Measurements from ENCODE around the gene DYRK1B.

Gene DYRK1B

DNA sequence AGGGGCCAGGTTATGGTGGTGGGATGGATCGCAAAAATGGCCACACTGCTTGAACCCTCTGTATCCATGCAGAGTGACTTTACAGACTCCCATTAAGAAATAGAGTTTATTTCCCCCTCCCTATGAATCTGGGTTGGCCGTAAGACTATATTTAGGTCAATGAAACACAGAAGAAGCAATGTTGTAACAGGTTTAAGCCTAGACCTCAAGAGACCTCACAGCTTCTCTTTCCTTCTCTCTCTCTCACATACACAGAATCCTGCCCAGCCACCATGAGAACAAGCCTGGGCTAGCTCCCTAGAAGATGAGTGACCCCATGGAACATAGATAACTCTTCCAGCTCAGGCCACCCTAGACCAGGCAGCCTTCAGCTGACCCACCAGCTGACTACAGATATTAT is 33.2 kb upstream of the DYRK1B start:
- DNase-seq (ENCODE audit: low read depth): no peak
- TF ChIP-seq, protein P1, sequence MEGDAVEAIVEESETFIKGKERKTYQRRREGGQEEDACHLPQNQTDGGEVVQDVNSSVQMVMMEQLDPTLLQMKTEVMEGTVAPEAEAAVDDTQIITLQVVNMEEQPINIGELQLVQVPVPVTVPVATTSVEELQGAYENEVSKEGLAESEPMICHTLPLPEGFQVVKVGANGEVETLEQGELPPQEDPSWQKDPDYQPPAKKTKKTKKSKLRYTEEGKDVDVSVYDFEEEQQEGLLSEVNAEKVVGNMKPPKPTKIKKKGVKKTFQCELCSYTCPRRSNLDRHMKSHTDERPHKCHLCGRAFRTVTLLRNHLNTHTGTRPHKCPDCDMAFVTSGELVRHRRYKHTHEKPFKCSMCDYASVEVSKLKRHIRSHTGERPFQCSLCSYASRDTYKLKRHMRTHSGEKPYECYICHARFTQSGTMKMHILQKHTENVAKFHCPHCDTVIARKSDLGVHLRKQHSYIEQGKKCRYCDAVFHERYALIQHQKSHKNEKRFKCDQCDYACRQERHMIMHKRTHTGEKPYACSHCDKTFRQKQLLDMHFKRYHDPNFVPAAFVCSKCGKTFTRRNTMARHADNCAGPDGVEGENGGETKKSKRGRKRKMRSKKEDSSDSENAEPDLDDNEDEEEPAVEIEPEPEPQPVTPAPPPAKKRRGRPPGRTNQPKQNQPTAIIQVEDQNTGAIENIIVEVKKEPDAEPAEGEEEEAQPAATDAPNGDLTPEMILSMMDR (IDR thresholded peaks at IDR 0.05; ENCODE audit: control insufficient read depth, insufficient read depth, low read depth, low read length, missing control alignments): no peak
- no peak overlapping the region for H3K4me3 ChIP-seq (ENCODE audit: control insufficient read depth, low read depth, low read length)

DNA sequence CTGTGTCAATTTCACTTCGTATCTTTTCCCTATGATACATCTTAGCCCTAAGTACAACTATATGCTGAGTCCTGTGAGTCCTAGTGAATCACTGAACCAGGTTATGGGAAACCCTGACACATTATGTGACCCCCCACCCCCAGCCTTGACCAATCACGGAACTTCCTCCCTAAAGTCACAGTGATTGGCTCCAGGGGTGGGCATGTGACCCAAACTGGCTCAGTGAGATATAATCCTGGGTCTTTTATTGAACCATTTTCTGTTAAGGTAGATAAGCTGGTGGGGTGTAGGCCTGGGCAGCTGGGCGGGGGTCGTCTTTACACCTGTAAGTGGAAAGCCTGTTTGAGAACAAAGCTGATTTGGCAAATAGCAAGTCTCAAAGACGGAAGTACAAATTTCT is 32.0 kb upstream of the DYRK1B start:
- no peak overlapping the region for H3K4me3 ChIP-seq (ENCODE audit: control insufficient read depth, low read depth, low read length)
- TF ChIP-seq, protein P1 (IDR thresholded peaks at IDR 0.05; ENCODE audit: control insufficient read depth, insufficient read depth, low read depth, low read length, missing control alignments): no peak
- DNase-seq (ENCODE audit: low read depth): no peak

DNA sequence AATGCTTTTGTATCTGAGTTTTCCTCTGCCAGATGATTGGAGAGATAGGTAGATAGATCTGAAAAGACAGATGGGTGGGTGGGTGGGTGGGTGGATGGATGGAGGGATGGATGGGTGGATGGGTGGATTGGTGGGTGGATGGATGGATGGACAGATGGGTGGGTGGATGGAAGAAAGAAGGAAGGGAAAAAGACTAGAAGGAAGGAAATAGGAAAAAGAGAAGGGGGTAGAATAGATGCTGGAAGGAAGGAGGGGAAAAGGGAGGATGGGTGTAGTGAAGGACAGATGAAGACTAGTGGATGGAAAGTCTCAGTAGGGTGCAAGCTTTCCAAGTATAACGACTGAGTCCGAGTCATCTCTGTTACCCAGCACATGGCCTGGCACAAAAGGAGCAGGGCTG is 31.2 kb upstream of the DYRK1B start:
- no peak overlapping the region for H3K4me3 ChIP-seq (ENCODE audit: control insufficient read depth, low read depth, low read length)
- TF ChIP-seq, protein P1 (IDR thresholded peaks at IDR 0.05; ENCODE audit: control insufficient read depth, insufficient read depth, low read depth, low read length, missing control alignments): no peak
- no peak for DNase-seq (ENCODE audit: low read depth)

DNA sequence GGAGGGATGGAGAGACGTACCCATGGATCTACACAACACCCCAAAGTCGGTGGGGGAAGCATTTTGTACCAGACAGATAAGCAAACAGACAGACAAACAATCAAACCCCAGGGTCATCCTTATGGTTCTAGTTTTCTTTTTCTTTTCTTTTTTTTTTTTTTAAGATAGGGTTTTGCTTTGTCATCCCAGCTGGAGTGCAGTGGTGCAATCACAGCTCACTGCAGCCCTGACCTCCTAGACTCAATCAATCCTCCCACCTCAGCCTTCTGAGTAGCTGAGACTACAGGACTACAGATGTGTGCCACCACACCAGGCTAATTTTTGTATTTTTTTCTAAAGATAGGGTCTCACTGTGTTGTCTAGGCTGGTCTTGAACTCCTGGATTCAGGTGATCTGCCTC is 30.2 kb upstream of the DYRK1B start:
- no peak overlapping the region for H3K4me3 ChIP-seq (ENCODE audit: control insufficient read depth, low read depth, low read length)
- no peak for DNase-seq (ENCODE audit: low read depth)
- TF ChIP-seq, protein P1 (IDR thresholded peaks at IDR 0.05; ENCODE audit: control insufficient read depth, insufficient read depth, low read depth, low read length, missing control alignments): no peak

DNA sequence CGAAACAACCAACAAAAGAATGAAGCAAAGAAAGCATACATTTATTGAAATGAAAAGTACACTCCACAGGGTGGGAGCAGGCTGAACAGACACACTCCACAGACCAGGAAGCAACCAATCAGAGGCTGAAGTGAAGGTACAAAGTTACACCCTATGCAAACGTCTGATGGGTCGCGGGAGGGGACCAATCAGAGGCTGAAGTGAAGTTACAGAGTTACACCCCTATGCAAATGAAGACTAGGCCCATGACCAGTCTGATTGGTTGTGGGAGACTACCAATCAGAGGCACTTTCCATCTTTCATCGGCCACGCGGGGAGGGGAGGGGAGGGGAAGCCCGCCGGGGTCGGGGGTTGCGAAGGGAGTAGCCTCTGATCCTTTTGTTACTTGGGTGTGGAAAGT is 24.6 kb upstream of the DYRK1B start:
- H3K4me3 ChIP-seq (ENCODE audit: control insufficient read depth, low read depth, low read length): no peak overlapping the region
- DNase-seq (ENCODE audit: low read depth): no peak
- TF ChIP-seq, protein P1 (IDR thresholded peaks at IDR 0.05; ENCODE audit: control insufficient read depth, insufficient read depth, low read depth, low read length, missing control alignments): no peak

DNA sequence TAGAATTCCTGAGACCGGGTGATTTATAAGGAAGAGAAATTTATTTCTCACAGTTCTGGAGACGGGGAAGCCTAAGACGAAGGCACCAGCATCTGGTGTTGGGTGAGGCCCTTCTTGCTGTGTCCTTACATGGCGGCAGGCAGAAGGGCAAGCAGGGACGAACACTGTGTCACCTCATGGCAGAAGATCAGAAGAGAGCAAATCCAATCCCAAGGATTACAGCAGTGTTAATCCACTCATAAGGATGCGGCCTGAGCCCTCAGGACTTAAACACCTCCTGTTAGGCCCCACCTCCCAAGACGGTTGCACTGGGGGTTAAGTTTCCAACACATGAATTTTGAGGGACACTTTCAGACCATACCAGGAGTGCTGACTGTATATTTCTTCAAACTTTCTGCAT is 18.9 kb upstream of the DYRK1B start:
- no peak for DNase-seq (ENCODE audit: low read depth)
- TF ChIP-seq, protein P1 (IDR thresholded peaks at IDR 0.05; ENCODE audit: control insufficient read depth, insufficient read depth, low read depth, low read length, missing control alignments): no peak

DNA sequence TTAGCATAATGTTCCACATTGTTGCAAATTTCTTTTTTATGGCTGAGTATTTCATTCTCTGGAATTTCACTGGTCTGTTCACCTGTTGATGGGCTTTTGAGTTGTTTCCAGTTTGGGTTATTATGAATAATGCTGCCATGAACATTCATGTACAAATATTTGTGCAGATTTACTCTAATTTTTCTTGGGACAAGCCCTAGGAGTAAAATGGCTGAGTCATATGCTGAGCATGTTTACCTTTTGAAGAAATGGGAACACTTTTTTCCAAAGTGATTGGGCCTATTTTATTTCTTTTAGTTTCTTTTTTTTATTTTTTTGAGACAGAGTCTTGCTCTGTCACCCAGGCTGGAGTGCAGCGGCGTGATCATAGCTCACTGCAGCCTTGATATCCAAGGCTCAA is 16.9 kb upstream of the DYRK1B start:
- H3K4me3 ChIP-seq (ENCODE audit: control insufficient read depth, low read depth, low read length): no peak overlapping the region
- TF ChIP-seq, protein P1 (IDR thresholded peaks at IDR 0.05; ENCODE audit: control insufficient read depth, insufficient read depth, low read depth, low read length, missing control alignments): no peak
- DNase-seq (ENCODE audit: low read depth): no peak

More for the DNA sequence above, 18.9 kb upstream of the DYRK1B start:
- H3K4me3 ChIP-seq (ENCODE audit: control insufficient read depth, low read depth, low read length): no peak overlapping the region
